ENCODE measurements around the gene GPD1.
"Not testable (repeated sequence)": the region's sequence is repeated elsewhere in the genome, so short reads cannot be mapped to it uniquely, and the experiment has no call there.

GPD1 gene

DNA sequence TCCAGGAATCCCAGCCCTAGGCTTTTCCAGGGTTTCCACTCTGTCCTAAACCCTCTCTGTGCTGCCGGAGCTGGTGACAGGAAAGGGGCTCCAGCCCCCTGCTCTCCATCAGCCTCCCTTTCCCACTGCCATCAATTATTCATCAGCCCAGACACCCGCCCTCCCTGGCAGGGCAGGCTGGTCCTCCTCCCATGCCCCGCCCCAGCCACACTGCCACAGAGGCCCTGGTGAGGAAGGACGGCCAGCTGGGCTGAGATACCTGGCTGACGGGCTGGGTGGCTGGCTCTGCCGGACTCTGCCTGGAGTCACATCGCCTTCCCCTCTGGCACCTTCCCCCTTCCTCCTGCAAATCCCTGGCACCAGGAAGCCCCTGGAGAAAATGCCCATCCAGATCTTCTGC, 30.6 kb upstream of the GPD1 start:
- no peak for FAIRE-seq
- DNase-seq (ENCODE audit: insufficient read length, low spot score), result no peak

DNA sequence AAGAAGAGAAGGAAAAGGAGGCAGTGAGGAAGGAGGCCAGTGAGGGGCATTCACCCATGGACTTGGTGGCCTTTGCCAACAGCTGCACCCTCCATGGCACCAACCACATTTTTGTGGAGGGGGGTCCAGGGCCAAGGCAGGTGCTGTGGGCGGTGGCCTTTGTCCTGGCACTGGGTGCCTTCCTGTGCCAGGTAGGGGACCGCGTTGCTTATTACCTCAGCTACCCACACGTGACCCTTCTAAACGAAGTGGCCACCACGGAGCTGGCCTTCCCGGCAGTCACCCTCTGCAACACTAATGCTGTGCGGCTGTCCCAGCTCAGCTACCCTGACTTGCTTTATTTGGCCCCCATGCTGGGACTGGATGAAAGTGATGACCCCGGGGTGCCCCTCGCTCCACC, 30.1 kb upstream of the GPD1 start:
- DNase-seq (ENCODE audit: insufficient read length, low spot score) (no peak), FAIRE-seq (no peak)

DNA sequence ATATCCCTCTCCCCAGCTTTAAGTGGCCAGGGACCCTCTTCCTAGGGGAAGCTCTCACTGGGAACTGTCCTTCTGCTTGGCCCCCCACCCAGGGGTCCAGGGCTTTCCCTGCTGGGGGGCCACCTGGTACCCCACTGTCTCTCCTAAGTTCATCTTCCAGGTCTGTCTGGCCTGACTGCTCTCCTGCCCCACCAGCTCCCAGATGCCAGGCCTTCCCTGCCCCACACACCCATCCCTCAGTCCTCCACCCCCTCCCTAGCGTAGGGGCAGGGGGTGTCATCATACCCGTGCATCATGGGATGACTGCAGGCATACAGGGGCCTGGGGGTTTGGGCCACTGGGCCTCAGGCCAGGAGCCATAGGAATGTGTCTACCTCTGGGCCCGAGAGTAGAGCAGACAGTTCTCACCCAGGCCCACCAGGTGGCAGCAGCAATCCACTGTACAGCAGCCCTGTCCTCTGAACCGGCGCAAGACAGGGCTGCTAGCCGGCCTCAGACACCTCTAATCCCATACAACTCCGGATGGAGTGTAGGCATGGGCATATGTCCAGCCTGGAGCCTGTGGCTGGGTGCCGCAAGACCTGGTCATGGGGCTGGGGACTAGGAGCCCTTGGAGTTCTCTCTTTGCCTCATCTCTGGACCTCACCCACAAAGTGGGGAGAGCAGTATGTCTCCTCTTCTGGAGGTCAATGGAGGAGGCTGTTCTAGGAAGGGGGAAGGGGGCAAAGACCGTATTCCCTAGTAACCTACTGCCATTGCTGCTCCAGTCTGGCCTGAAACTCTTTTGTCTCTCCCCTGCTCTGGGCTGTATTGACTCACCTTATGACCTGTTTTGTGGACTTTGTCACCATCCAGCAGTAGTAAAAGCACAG, 28.6 kb upstream of the GPD1 start:
- FAIRE-seq (peak; percentile 94), DNase-seq (ENCODE audit: insufficient read length, low spot score) (peak; percentile 84)

DNA sequence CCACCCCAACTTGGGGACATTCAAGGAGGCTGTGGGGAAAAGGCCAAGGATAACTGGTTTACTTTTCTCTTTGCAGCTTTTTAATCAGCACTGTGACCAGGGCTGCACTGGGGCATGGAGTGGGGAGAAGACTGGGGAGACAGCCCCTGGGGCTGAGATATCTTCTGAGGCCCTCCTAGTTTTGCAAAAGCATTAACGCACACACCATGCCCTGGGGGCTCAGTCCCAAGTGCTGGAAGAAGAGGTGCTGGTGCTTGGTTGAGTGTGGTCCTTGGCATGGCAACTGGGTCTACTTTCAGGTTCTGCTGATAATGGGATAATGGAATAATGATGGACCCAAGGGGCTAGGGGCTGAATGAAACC, 28.0 kb upstream of the GPD1 start:
- DNase-seq (ENCODE audit: insufficient read length, low spot score) (no peak), FAIRE-seq (no peak)

DNA sequence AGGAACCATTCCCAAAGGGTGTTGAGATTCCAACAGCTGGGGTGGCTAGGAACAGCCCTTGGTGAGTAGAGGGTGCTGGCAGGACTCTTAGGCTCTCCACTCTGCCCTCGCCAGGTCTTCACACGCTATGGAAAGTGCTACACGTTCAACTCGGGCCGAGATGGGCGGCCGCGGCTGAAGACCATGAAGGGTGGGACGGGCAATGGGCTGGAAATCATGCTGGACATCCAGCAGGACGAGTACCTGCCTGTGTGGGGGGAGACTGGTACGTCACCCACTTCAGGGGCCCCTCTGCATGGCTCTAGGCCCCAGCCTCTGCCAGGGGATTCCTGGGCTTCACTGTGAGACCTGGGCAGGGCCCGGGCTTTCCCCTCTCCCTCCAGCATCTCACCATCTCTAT, 26.7 kb upstream of the GPD1 start:
- FAIRE-seq, result no peak

DNA sequence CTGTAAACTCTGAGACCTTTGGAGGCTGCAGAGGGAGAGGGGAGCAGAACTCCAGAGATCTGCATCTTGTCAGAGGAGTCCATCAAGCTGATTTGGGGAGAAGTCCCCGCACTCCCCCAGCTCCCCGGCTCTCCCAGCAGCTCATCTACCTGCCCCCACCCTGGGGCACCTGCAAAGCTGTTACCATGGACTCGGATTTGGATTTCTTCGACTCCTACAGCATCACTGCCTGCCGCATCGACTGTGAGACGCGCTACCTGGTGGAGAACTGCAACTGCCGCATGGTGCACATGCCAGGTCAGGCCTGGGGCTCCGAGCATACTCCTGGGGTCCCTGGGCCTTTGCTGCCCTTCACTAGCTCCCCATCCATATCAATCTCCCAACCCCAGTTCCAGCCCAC, 25.5 kb upstream of the GPD1 start:
- FAIRE-seq (no peak), DNase-seq (ENCODE audit: insufficient read length, low spot score) (no peak)

More for the DNA sequence above, 26.7 kb upstream of the GPD1 start:
- no peak for DNase-seq (ENCODE audit: insufficient read length, low spot score)

DNA sequence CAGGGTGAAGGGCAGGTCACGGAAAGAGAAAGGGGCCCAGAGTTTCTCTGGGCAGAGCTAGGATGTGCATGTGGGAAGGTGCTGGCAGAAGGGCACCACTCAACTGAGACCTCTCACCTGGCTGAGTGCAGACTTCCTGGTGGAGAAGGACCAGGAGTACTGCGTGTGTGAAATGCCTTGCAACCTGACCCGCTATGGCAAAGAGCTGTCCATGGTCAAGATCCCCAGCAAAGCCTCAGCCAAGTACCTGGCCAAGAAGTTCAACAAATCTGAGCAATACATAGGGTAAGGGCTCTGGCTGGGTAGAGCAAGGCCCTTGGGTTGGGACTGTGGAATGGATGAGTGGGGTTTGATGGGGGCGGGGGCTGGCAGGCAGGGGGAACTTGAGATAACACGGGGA, 24.0 kb upstream of the GPD1 start:
- DNase-seq (ENCODE audit: insufficient read length, low spot score) (no peak), FAIRE-seq (no peak)

DNA sequence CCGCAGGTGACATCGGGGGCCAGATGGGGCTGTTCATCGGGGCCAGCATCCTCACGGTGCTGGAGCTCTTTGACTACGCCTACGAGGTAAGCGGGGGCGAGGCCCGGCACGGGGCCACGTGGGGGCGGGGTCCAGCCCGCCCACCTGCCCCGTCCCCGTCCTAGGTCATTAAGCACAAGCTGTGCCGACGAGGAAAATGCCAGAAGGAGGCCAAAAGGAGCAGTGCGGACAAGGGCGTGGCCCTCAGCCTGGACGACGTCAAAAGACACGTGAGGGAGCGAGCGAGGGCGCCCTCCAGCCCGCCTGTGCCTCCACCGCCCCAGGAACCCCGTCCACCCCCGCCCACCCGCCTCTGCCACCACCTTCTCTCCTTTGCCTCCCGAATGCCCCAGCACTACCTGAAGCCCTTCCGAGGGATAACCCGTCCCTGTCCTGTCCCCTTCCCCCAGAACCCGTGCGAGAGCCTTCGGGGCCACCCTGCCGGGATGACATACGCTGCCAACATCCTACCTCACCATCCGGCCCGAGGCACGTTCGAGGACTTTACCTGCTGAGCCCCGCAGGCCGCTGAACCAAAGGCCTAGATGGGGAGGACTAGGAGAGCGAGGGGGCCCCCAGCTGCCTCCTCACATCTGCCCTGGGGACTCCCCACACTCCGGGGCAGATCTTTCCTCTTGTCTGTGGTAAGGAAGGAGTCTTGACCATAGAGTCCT, 22.6 kb upstream of the GPD1 start:
- DNase-seq (ENCODE audit: insufficient read length, low spot score) (no peak), FAIRE-seq (no peak)

DNA sequence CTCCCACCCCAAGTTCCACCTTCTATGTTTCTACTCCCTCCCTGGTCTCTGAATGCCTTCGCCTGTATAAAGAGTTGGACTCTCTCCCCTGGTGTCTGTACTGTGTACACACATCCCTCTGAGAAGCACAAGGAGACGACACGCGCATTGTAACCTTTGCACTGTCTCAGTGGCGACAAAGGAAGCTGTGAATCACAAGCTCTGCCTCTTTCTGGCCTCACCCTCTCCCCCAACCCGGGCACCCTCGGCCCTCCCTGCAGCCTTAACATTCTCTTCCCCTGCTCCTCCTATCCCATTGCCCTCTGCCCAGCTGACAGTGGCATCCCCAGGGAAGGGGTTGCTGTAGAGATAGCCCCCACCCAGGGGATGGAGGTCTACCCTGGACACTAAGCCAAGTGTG, 21.2 kb upstream of the GPD1 start:
- no peak for DNase-seq (ENCODE audit: insufficient read length, low spot score)
- FAIRE-seq, result no peak

DNA sequence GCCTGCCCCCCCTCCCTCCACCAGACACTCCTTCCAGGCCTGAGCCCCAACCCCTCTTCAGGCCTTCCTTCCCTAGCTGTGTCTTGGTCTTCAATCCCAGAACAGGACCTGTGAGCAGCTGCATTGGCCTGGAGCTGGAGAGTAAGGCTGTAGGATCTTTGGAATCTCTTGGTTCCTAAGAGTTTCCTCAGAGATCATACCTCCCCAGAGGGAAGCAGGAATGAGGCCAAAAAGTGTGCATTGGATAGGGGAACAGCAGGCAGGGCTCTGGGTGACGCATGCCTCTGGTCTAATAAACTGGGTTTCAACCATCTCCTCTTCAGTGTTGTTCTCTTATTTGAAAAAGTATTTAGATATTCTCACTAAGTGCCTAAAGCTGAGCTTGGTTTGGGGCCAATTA, 20.5 kb upstream of the GPD1 start:
- FAIRE-seq (no peak), DNase-seq (ENCODE audit: insufficient read length, low spot score) (no peak)

DNA sequence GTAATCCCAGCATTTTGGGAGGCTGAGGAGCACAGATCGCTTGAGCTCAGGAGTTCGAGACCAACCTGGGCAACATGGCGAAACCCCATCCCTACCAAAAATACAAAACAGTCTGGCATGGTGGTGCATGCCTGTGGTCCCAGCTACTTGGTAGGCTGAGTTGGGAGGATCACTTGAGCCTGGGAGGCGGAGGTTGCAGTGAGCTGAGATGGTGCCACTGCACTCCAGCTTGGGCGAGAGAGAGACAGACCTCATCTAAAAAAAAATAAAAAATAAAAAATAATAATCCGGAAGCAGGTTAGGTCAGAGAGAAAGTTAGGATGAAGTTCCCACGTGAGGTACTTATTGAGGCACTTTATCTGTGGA, 19.4 kb upstream of the GPD1 start:
- FAIRE-seq, result not testable (repeated sequence)

DNA sequence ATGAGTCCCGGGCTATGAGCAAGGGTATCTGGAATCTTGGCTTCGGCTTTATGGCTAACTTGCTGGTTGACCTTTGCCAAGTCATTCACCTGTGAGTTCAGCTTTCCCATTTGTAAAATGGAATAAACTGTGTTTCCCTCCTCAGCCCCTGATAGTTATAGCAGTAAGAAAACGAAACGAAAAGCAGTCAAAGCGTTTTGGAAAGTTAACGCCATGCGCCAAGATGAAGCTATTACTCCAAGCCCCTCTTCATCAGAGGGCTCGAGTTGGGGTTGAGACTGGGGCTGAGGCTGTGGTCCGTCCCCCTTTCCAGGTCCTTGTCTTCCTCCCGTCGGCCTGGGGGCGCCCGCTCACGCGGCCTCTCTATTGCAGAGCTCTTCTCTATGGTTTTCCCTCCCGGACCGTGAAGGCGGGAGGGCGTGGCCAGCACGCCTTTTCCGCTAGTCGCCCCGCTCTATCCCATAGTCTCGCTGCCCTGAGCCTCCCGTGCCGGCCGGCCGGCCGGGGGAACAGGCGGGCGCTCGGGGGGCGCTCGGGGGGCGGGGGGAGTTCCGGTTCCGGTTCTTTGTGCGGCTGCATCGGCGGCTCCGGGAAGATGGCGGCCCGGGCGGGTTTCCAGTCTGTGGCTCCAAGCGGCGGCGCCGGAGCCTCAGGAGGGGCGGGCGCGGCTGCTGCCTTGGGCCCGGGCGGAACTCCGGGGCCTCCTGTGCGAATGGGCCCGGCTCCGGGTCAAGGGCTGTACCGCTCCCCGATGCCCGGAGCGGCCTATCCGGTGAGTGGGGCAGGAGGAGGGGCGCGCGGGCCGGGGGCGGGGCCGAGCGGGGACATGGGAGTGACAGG, 18.8 kb upstream of the GPD1 start, which contains the start of gene SMARCD1:
Gene SMARCD1 (plus strand): TSS at position 568 of the 840 bp plus-strand sequence. CDS start 28 bp downstream, at position 596.
- DNase-seq (ENCODE audit: insufficient read length, low spot score) (peak; percentile 96), FAIRE-seq (peak; percentile 90)

More for the DNA sequence above, 19.4 kb upstream of the GPD1 start:
- DNase-seq (ENCODE audit: insufficient read length, low spot score), result not testable (repeated sequence)

DNA sequence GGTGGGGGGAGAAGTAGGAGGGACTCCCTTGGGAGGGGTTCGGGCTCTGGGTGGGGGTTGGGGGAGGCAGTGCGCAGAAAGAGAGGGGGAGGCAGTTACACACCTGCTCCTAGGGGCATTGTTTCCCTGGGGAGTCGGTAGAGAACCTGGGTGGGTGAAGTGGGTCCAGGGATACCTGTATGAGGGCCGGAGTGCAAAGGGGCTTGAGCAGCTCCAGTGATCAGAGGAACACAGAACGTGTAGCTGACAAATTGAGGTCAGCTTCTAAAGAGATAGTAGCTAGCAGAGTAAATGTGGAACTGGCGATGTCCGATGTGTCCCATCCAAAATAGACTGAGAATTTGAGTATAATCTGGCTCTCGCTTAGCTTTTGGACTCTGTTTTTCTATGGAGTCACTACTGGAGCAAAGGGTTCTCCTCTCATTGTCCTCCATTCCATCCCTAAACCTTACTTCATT, 18.2 kb upstream of the GPD1 start:
- DNase-seq (ENCODE audit: insufficient read length, low spot score), result no peak

DNA sequence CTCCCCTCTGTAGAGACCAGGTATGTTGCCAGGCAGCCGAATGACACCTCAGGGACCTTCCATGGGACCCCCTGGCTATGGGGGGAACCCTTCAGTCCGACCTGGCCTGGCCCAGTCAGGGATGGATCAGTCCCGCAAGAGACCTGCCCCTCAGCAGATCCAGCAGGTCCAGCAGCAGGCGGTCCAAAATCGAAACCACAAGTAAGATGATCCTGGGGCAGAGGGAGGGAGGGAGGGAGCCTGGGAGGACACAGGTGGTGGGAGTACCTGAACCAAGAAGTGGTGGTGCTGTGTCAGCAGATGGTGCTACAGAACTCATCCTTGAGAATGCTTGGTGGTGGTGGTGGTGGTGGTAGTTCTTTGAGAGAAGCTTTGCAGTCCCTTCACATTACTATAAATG, 17.7 kb upstream of the GPD1 start:
- no peak for FAIRE-seq
- no peak for DNase-seq (ENCODE audit: insufficient read length, low spot score)

More for the DNA sequence above, 18.2 kb upstream of the GPD1 start:
- no peak for FAIRE-seq

DNA sequence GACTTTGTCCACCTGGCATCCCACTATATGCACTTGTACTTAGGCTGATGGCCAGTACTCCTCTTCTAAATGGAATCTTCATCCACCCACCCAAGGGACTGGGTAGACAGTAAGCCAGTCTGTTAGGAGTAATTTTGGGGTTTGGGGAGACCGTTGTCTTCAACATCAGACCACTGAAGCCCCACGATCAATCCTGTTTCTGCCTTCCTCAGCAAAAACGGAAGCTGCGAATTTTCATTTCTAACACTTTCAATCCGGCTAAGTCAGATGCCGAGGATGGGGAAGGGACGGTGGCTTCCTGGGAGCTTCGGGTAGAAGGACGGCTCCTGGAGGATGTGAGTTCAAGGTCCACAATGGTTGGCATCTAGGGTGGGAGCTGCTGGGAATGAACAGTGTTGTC, 16.7 kb upstream of the GPD1 start:
- FAIRE-seq (no peak), DNase-seq (ENCODE audit: insufficient read length, low spot score) (no peak)

DNA sequence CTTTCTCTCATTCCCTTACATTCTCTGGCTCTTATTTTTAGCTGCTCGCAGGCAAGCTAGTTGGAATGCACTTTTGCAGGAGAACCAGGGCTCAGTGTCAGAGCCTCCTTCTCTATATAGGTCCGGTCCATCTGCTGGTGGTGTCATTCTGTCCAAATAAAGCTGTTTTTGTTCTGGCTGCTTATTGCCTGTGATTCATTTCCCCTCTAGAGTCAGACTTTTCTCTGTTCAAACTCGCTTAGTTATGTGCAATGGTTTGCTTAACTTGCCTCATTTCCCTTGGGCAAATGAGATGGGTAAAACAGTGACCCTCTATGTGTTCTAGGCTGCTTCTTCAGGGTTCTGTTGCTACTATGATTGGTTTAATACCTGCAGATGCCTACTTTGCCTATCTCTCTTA, 15.8 kb upstream of the GPD1 start:
- DNase-seq (ENCODE audit: insufficient read length, low spot score), result no peak
- FAIRE-seq, result no peak

DNA sequence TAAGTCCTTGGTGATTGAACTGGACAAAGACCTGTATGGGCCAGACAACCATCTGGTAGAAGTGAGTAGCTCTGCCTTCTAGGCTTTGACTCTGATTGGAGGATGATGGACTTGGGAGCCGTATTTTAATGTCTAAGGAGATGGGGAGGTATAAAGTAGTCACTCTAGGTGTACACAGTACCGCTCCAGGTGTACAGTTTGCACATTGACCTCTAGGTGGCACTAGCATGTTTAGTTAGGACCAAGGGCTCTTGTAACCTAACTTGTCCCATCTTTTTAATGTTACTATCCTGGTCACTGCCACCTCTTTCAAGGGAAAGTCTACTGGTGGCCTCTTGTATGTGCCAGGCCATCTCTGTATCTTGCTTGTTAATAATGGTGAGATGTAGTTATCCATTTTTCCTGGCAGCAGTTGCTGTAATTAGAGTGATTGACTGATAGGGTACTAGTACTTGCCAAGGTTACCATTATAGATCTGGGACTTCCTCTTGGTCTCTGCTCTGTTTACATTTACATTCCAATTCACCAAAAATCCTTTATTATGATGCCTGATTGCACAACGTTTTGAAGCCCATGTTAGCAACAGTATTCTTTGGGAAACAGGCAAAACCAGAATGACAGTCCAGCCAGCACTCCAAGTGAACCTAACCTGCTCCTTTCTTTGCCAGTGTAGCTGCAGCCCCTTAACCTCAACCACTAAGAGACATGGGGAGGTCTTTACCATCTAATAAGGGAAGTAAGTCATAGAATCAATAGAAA, 15.1 kb upstream of the GPD1 start:
- FAIRE-seq (peak; percentile 89), DNase-seq (ENCODE audit: insufficient read length, low spot score) (peak; percentile 57)

DNA sequence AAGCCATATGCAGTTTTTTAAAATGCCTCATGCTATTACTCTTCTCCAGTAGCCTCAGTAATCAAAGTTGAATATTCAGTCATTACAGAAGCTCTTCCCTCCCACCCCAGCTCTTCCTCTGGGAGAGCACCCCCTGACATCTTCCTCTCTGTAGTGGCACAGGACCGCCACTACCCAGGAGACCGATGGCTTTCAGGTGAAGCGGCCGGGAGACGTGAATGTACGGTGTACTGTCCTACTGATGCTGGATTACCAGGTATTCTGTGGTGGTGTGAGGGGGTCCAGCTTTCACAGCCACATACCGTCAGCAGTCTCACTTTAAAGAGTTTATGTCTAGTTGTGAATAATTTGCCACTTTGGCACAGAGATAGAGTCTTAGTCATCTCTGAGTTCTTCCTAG, 14.1 kb upstream of the GPD1 start:
- FAIRE-seq (no peak), DNase-seq (ENCODE audit: insufficient read length, low spot score) (no peak)

DNA sequence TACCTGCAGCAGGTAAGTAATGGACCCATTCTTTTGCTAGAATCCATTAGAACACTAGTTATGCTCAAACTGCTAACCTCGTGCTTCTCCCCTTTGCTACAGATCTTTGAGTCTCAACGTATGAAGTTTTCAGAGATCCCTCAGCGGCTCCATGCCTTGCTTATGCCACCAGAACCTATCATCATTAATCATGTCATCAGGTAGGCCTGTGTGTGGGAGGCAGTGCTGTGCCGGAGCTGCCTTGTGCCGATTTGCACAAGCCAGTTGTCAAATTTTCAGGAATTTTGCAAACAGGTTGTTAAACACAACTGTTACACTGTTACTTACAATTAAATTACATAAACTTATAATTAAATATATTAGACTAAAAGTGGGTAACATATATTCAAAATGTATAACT, 13.4 kb upstream of the GPD1 start:
- FAIRE-seq (no peak), DNase-seq (ENCODE audit: insufficient read length, low spot score) (no peak)

DNA sequence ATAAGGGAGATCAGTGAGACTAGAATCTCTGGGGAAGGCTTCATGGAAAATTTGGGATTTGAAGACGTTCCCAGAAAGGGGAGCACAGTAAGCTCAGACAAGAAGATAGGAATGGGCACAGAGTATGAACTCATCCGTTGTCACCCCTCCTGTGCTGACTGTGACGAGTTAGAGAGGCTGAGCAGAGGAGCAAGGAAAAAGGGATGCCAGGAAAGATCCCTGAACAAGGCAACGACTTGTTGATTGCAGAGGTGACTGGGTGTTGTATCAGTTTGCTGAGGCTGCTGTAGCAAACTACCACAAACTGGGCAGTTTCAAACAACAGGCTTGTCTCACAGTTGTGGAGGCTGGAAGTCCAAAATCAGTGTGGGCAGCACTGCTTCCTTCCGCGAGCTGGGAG, 5.9 kb upstream of the GPD1 start:
- DNase-seq (ENCODE audit: insufficient read length, low spot score) (no peak), FAIRE-seq (no peak)
